ENCODE measurements around the gene DNAJC3.
A peak's percentile ranks its signal among the peaks of the same experiment; 100 is the strongest.

GRCh38 chr13:95676762-95677563, at the start of gene DNAJC3:
- TF ChIP-seq, protein P1, sequence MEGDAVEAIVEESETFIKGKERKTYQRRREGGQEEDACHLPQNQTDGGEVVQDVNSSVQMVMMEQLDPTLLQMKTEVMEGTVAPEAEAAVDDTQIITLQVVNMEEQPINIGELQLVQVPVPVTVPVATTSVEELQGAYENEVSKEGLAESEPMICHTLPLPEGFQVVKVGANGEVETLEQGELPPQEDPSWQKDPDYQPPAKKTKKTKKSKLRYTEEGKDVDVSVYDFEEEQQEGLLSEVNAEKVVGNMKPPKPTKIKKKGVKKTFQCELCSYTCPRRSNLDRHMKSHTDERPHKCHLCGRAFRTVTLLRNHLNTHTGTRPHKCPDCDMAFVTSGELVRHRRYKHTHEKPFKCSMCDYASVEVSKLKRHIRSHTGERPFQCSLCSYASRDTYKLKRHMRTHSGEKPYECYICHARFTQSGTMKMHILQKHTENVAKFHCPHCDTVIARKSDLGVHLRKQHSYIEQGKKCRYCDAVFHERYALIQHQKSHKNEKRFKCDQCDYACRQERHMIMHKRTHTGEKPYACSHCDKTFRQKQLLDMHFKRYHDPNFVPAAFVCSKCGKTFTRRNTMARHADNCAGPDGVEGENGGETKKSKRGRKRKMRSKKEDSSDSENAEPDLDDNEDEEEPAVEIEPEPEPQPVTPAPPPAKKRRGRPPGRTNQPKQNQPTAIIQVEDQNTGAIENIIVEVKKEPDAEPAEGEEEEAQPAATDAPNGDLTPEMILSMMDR (IDR thresholded peaks at IDR 0.05): no peak
- TF ChIP-seq POLR2AphosphoS5 (IDR thresholded peaks at IDR 0.05; ENCODE audit: low read depth, low read length): 0 out of 2 replicates have a peak, but pooled peaks have one; percentile 43

All from Panc1 (cell line).